A549 (cell line): ENCODE measurements around the gene GAPDHS. TPM values are rescaled to one million over a fixed set of nuclear protein-coding genes. Genes with fewer than 3 reads are reported as not detected.
A peak's percentile ranks its signal among the peaks of the same experiment; 100 is the strongest.

Source experiments
- ATAC-seq, 2 experiments: fragments of 200-7000 bp in 1 of 2; fragments of >200 bp in 1 of 2; cut with Nextera tagmentation in 1 of 2; cut with Tn5 transposase in 1 of 2; 3 replicates each; pipeline versions ENCODE4 v1.8.0 to v1.9.1; 2018 to 2020; ENCODE audit warnings: mild to moderate bottlenecking in 1 of 2, moderate library complexity in 1 of 2
- CTCF ChIA-PET: fragments of 300-600 bp; sonication (Branson Sonifier 250); formaldehyde crosslinking; extraction: SDS; loops from one replicate; lab custom pipeline; 2021; ENCODE audit warnings: antibody characterized with exemption, inconsistent platforms; lab: Yijun Ruan, JAX
- POLR2A ChIA-PET: fragments of 350-600 bp; formaldehyde crosslinking; extraction: SDS; loops from one replicate; lab custom pipeline; 2021; ENCODE audit warnings: antibody characterized with exemption, inconsistent platforms; lab: Yijun Ruan, JAX
- DNase-seq, 2 experiments: peaks; one replicate each; pipeline versions ENCODE4 v3.0.0 to v3.0.0-alpha.2; 2011 to 2016; ENCODE audit warnings: low read depth in 1 of 2, low spot score in 1 of 2
- FAIRE-seq: peaks from 2 replicates; lab custom pipeline; 2011; peaks lifted over from hg19 to GRCh38; lab: Jason Lieb, UNC
- H3K27ac ChIP-seq, 2 experiments: fragments of >200 bp; sonication (Bioruptor Twin); formaldehyde crosslinking; 3 replicates each; pipeline ENCODE4 v1.5.1; 2016 to 2017
- H3K4me1 ChIP-seq: fragments of >200 bp; sonication (Bioruptor Twin); formaldehyde crosslinking; 3 replicates; pipeline ENCODE4 v1.6.1; 2016
- H3K4me2 ChIP-seq: fragments of >200 bp; sonication (Bioruptor Twin); formaldehyde crosslinking; 3 replicates; pipeline ENCODE4 v1.6.1; 2016
- H3K4me3 ChIP-seq: fragments of >200 bp; sonication (Bioruptor Twin); formaldehyde crosslinking; 3 replicates; pipeline ENCODE4 v1.5.1; 2016
- H3K9me3 ChIP-seq: fragments of >200 bp; sonication (Bioruptor Twin); formaldehyde crosslinking; 3 replicates; pipeline ENCODE4 v1.6.1; 2016
- ATOH8 ChIP-seq: fragments of 250-450 bp; sonication (Bioruptor Pico); IDR thresholded peaks from 2 replicates; pipeline ENCODE4 v1.5.0; 2020; ENCODE audit warnings: low read depth, mild to moderate bottlenecking, moderate library complexity
- BHLHE40 ChIP-seq: IDR thresholded peaks from 2 replicates; pipeline ENCODE4 v1.6.1; 2012; ENCODE audit warnings: low read depth, low read length, inconsistent platforms
- CHD2 ChIP-seq: fragments of 150-350 bp; IDR thresholded peaks from 2 replicates; pipeline ENCODE4 v1.6.1; 2014; ENCODE audit warnings: low read length; ENCODE audit not compliant: partially characterized antibody
- CHD4 ChIP-seq: fragments of 200-600 bp; sonication (generic); IDR thresholded peaks from 2 replicates; pipeline ENCODE4 v1.6.1; 2016; ENCODE audit warnings: antibody characterized with exemption, mild to moderate bottlenecking, borderline replicate concordance
- EHMT2 ChIP-seq: fragments of 200-600 bp; sonication (generic); IDR thresholded peaks from 2 replicates; pipeline ENCODE4 v1.6.1; 2016; ENCODE audit warnings: antibody characterized with exemption, low read depth, mild to moderate bottlenecking, moderate library complexity
- HOXA7 ChIP-seq: fragments of 250-450 bp; sonication (Bioruptor Pico); IDR thresholded peaks from 2 replicates; pipeline ENCODE4 v1.5.0; 2020; ENCODE audit warnings: mild to moderate bottlenecking, moderate library complexity
- JUN ChIP-seq, 2 experiments: fragments of >200 bp; sonication (Bioruptor Twin); formaldehyde crosslinking; IDR thresholded peaks; 2 replicates in 1 of 2; 3 replicates in 1 of 2; pipeline ENCODE4 v1.6.1; 2016 to 2017
- KDM1A ChIP-seq: fragments of 200-600 bp; sonication (generic); IDR thresholded peaks from 2 replicates; pipeline ENCODE4 v1.6.1; 2016; ENCODE audit warnings: low read depth, mild to moderate bottlenecking
- KDM5A ChIP-seq: fragments of 200-600 bp; sonication (generic); IDR thresholded peaks from 2 replicates; pipeline ENCODE4 v1.6.1; 2016; ENCODE audit warnings: antibody characterized with exemption, mild to moderate bottlenecking
- NFE2L2 ChIP-seq: fragments of 150-350 bp; conservative IDR thresholded peaks from 2 replicates; pipeline ENCODE4 v1.6.1; 2014; ENCODE audit warnings: low read length
- NR3C1 ChIP-seq: fragments of >200 bp; sonication (Bioruptor Twin); formaldehyde crosslinking; IDR thresholded peaks from 3 replicates; pipeline ENCODE4 v1.6.1; 2017
- POLR2A ChIP-seq: IDR thresholded peaks from 2 replicates; pipeline ENCODE4 v1.6.1; 2012; ENCODE audit warnings: mild to moderate bottlenecking, low read length
- POLR2AphosphoS2 ChIP-seq: conservative IDR thresholded peaks from 2 replicates; pipeline ENCODE4 v1.6.1; 2012; ENCODE audit warnings: low read length, improper control_type of control experiment, inconsistent platforms
- RARB ChIP-seq: fragments of 250-450 bp; sonication (Bioruptor Pico); IDR thresholded peaks from 2 replicates; pipeline ENCODE4 v1.8.0; 2021; ENCODE audit warnings: mild to moderate bottlenecking, moderate library complexity
- RCOR1 ChIP-seq: fragments of 150-350 bp; IDR thresholded peaks from 2 replicates; pipeline ENCODE4 v1.6.1; 2014; ENCODE audit warnings: antibody characterized with exemption, low read length, low read depth
- RNF2 ChIP-seq: fragments of 200-600 bp; sonication (generic); IDR thresholded peaks from 2 replicates; pipeline ENCODE4 v1.6.1; 2016; ENCODE audit warnings: low read depth, mild to moderate bottlenecking, antibody characterized with exemption, moderate library complexity, borderline replicate concordance
- SMC3 ChIP-seq: fragments of >200 bp; sonication (Bioruptor Twin); formaldehyde crosslinking; IDR thresholded peaks from 3 replicates; pipeline ENCODE4 v1.6.1; 2018; ENCODE audit warnings: inconsistent platforms
- TP53 ChIP-seq: fragments of 250-450 bp; sonication (Bioruptor Pico); IDR thresholded peaks from 2 replicates; pipeline ENCODE4 v1.5.0; 2021; ENCODE audit warnings: mild to moderate bottlenecking, moderate library complexity
- USF2 ChIP-seq: fragments of 450-650 bp; IDR thresholded peaks from 2 replicates; pipeline ENCODE4 v1.6.1; 2014; ENCODE audit warnings: antibody characterized with exemption
- ZNF302 ChIP-seq: fragments of 250-450 bp; sonication (Bioruptor Pico); IDR thresholded peaks from 2 replicates; pipeline ENCODE4 v1.9.0; 2021; ENCODE audit warnings: inconsistent platforms, mild to moderate bottlenecking, moderate library complexity
- ZSCAN20 ChIP-seq: fragments of 250-450 bp; sonication (Bioruptor Pico); IDR thresholded peaks from 2 replicates; pipeline ENCODE4 v1.8.0; 2022; ENCODE audit warnings: mild to moderate bottlenecking, moderate library complexity
- WGBS: methylation state at CpG from one replicate; pipeline ENCODE4 v1.1.6; 2017; ENCODE audit errors: missing lambda C conversion rate; 5-methylcytosine and 5-hydroxymethylcytosine counted together
- polyA plus RNA-seq, 4 experiments: library from polyadenylated mRNA; depleted of rRNA in 3 of 4; stranded (reverse); fragments of >200 nt; fragmentation: RNase III in 1 of 4; extraction: RNeasy Plus Mini Kit Qiagen cat#74134 plus additional on column Dnase treatment in 1 of 4; gene quantifications; 2 replicates in 3 of 4; 3 replicates in 1 of 4; pipeline ENCODE4 v1.2.3, GENCODE V29; 2011 to 2017
- TF ChIP-seq, protein P1 (sequence below): IDR thresholded peaks from 2 replicates; pipeline ENCODE4 v1.6.1; 2012; ENCODE audit warnings: low read depth, borderline replicate concordance

GAPDHS gene
- polyA plus RNA-seq, 2 of the 4 experiments (the other 2 are of a cell fraction), result not detected

GRCh38 chr19:35529241-35530218 lies 3.7 kb upstream of the GAPDHS start:
- TF ChIP-seq, protein P1, sequence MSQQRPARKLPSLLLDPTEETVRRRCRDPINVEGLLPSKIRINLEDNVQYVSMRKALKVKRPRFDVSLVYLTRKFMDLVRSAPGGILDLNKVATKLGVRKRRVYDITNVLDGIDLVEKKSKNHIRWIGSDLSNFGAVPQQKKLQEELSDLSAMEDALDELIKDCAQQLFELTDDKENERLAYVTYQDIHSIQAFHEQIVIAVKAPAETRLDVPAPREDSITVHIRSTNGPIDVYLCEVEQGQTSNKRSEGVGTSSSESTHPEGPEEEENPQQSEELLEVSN, result no peak
- no peak for TF ChIP-seq JUN (IDR thresholded peaks at IDR 0.05)
- no peak for TF ChIP-seq SMC3
- no peak for TF ChIP-seq ZSCAN20 (CRISPR knock-in tag)
- TF ChIP-seq CHD4, result no peak
- TF ChIP-seq ATOH8 (CRISPR knock-in tag), result no peak
- TF ChIP-seq HOXA7 (CRISPR knock-in tag), result no peak
- TF ChIP-seq KDM5A, result no peak
- no peak for TF ChIP-seq POLR2AphosphoS2
- no peak for TF ChIP-seq CHD2
- TF ChIP-seq ZNF302 (CRISPR knock-in tag), result no peak
- no peak for TF ChIP-seq BHLHE40
- TF ChIP-seq KDM1A, result no peak
- no peak for TF ChIP-seq TP53 (CRISPR knock-in tag)
- TF ChIP-seq, all 56 proteins: peak for 0
- no peak overlapping the region for H3K4me2 ChIP-seq
- H3K4me3 ChIP-seq, result no peak overlapping the region
- FAIRE-seq, result no peak
- ChIA-PET CTCF (interaction anchor here (0.6 to 5.9 kb wide), 13 partner anchors 9 to 555 kb away, joined by 3 to 52 read pairs (median 4); partner anchors contain the start of gene DMKN), POLR2A (interaction anchor here (1.2 to 1.6 kb wide), 2 partner anchors 11 to 19 kb away, joined by 3 read pairs; no protein-coding TSS in a partner anchor)
- DNase-seq, result no peak
- 58% methylated on average over 19 of the region's 19 CpGs for whole genome bisulfite sequencing
- peaks cover 18% of the 10 kb centered on the region for H3K4me1 ChIP-seq
- no peak for ATAC-seq
- H3K27ac ChIP-seq, result no peak overlapping the region
- H3K9me3 ChIP-seq, result no peaks in the 10 kb centered on the region

DNA sequence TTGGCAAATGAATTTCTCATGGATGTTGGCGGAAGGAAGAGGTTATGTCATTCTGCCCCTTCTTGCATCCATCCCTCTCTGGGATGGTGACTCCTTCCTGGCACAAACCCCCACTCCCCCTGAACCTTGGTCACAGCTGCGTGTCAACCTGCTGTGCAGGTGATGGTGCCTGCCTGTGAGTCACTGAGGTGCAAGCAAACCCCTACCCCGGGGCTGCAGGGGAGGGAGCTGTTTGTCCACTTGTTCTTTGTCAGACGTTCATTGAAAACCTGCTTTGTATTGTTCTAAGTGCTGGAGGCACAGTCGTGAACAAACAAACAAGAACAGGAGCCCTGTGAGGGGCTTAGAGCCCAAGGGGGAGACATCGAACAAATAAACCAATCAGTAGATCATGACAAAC lies 2.0 kb upstream of the GAPDHS start:
- no peak for ATAC-seq
- Histone ChIP-seq H3K4me3 (no peak overlapping the region), H3K4me2 (no peak overlapping the region), H3K4me1 (peaks cover 18% of the 10 kb centered on the region), H3K27ac (no peak overlapping the region), H3K9me3 (no peaks in the 10 kb centered on the region)
- CTCF ChIA-PET, result interaction anchor here (1.0 to 5.9 kb wide), 6 partner anchors 11 to 46 kb away, joined by 3 to 52 read pairs (median 4); no protein-coding TSS in a partner anchor
- no peak for DNase-seq
- POLR2A ChIA-PET, result interaction anchor here (1.0 kb wide), 1 partner anchor 21 kb away, joined by 3 read pairs; no protein-coding TSS in a partner anchor
- FAIRE-seq, result peak; percentile 7
- 30% methylated on average over 6 of the region's 6 CpGs for WGBS
- TF ChIP-seq POLR2A, result no peak
- no peak for TF ChIP-seq NR3C1
- no peak for TF ChIP-seq RARB (CRISPR knock-in tag)
- no peak for TF ChIP-seq RCOR1
- no peak for TF ChIP-seq RNF2
- TF ChIP-seq, protein P1, result no peak
- no peak for TF ChIP-seq EHMT2
- TF ChIP-seq BHLHE40, result no peak
- no peak for TF ChIP-seq SMC3
- TF ChIP-seq CHD2, result no peak
- TF ChIP-seq CHD4, result no peak
- TF ChIP-seq USF2, result no peak
- TF ChIP-seq NFE2L2, result no peak
